Hematopoietic multipotent progenitor cell treated with erythropoietin and hydrocortisone succinate and interleukin-3 and kit ligand, for 8 days (in vitro differentiated cells): Measurements from ENCODE around the gene ATP4B.

Source experiments
- DNase-seq: peaks from one replicate; pipeline ENCODE4 v3.0.0-alpha.2; 2015

The ATP4B gene

GRCh38 chr13:113657851-113658741, at the start of gene ATP4B:
ATP4B (minus strand) TSS chr13:113658198; CDS start chr13:113658144, 54 bp downstream.
- no peak for DNase-seq

- DNase-seq, result no peak
Observed at GRCh38 chr13:113672002-113672651, 14.1 kb upstream of the ATP4B start.

- DNase-seq, result no peak
Observed at GRCh38 chr13:113671066-113672001, 13.3 kb upstream of the ATP4B start.

- DNase-seq, result no peak
Observed at GRCh38 chr13:113670541-113670940, 12.5 kb upstream of the ATP4B start.

GRCh38 chr13:113669755-113670341, 11.8 kb upstream of the ATP4B start:
- no peak for DNase-seq

GRCh38 chr13:113669231-113669754, 11.3 kb upstream of the ATP4B start:
- no peak for DNase-seq

- DNase-seq, result no peak
Observed at GRCh38 chr13:113668491-113668971, 10.5 kb upstream of the ATP4B start.

GRCh38 chr13:113667771-113668490, 9.9 kb upstream of the ATP4B start:
- DNase-seq, result no peak

GRCh38 chr13:113666951-113667701, 9.1 kb upstream of the ATP4B start, which contains the start of gene GRK1:
GRK1 (plus strand) TSS chr13:113667219; CDS start chr13:113667387, 168 bp downstream.
- no peak for DNase-seq

- DNase-seq, result no peak
Observed at GRCh38 chr13:113666329-113666670, 8.3 kb upstream of the ATP4B start.

- no peak for DNase-seq
Observed at GRCh38 chr13:113665597-113666328, 7.8 kb upstream of the ATP4B start.

- no peak for DNase-seq
Observed at GRCh38 chr13:113664751-113665596, 7.0 kb upstream of the ATP4B start.

- no peak for DNase-seq
Observed at GRCh38 chr13:113663934-113664333, 5.9 kb upstream of the ATP4B start.

GRCh38 chr13:113661509-113661908, 3.5 kb upstream of the ATP4B start:
- DNase-seq, result no peak

GRCh38 chr13:113660066-113660465, 2.1 kb upstream of the ATP4B start:
- DNase-seq, result no peak

- no peak for DNase-seq
Observed at GRCh38 chr13:113659337-113659736, 1.3 kb upstream of the ATP4B start.

- DNase-seq, result no peak
Observed at GRCh38 chr13:113658836-113659235, 838 bp upstream of the ATP4B start.

GRCh38 chr13:113656831-113657671, 947 bp downstream of the ATP4B start:
- DNase-seq, result no peak
